ENCODE results near the gene LIMK1.

- no peak for TF ChIP-seq CTCF (optimal IDR thresholded peaks at IDR 0.05 in 1 of 3, IDR thresholded peaks at IDR 0.05 in 1 of 3, conservative IDR thresholded peaks at IDR 0.05 in 1 of 3; ENCODE audit: extremely low read depth in 1 of 3, insufficient read depth in 2 of 3, low read length in 3 of 3)
- TF ChIP-seq EZH2 (IDR thresholded peaks at IDR 0.05; ENCODE audit: low read length): no peak
Measured at GRCh38 chr7:74061840-74062539, 21.6 kb upstream of the LIMK1 start.
